HG03159 (cell line): Measurements from ENCODE around the gene MED27.
"Not testable (repeated sequence)": the region's sequence is repeated elsewhere in the genome, so short reads cannot be mapped to it uniquely, and the experiment has no call there.

Source experiments
- ATAC-seq: cut with Tn5 transposase; IDR thresholded peaks from one replicate; pipeline ENCODE4 v1.9.1; 2021; ENCODE audit warnings: mild to moderate bottlenecking, moderate library complexity; ENCODE audit not compliant: unreplicated experiment

MED27 gene

DNA sequence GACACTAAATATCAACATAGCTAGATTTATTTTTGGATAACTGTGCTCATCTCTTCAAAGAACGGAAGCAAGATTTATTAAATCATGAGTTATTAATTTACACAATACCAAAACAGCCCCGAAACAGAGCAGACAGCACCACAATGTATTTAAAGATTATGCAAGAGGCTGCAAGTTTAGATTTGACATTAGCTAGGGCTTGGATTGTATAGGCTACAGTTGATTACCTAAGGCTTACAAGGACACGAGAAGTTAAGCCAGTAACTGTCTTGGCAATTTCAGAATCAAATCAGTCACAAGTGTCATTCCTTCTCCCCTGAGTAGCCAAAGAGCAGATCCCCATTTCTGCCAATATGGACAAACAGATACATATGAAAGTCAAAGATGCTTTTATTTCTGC, 152.6 kb downstream of the MED27 start:
- no peak for ATAC-seq

- no peak for ATAC-seq
Observed at GRCh38 chr9:131926360-131926922, 153.2 kb downstream of the MED27 start.

DNA sequence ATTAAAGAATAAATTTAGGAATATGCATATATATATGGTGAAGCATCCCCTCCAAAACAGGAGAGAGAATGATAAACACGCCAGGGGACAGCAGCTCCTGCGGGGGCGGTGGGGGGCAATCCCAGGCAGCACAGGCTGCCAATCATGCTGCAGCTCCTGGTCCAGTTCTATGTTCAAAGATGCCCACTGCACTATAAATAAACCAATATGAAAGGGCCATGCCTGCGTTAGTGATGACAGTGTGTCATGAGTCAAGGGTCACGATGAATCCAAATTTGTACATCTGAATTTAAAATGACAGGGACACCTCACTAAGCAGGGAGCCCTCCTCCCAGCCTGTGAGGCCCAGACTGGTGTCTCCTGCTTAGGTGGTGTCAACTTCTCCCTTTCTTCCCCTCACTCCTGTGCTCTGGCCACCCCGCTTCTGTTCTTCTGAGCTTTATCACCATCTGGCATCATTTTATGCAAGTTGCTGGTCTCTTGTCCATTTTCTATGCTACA, 153.9 kb downstream of the MED27 start:
- no peak for ATAC-seq

DNA sequence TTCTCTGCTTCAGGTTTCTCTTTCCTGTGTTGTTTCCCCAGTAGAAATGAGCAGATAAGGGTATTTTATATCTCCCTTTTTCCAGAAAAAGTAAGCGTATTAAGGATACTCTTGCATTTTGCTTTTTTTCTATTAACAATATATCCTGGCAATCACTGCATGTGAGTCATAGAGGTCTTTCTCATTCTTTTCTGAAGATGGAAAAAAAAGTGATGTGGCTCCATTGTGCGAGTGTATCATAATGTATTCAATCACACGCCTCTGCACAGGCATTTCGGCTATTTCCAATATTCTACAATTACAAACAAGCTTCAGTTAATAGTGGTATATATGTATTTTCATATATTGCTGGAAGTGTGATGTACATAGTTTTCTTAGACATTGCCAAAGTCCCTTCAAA, 155.9 kb downstream of the MED27 start:
- no peak for ATAC-seq

- ATAC-seq = no peak
Observed at GRCh38 chr9:131923132-131923671, 156.5 kb downstream of the MED27 start.

GRCh38 chr9:131921635-131922034, 158.0 kb downstream of the MED27 start:
- not testable (repeated sequence) for ATAC-seq

- no peak for ATAC-seq
Observed at GRCh38 chr9:131919216-131919615, 160.5 kb downstream of the MED27 start.

DNA sequence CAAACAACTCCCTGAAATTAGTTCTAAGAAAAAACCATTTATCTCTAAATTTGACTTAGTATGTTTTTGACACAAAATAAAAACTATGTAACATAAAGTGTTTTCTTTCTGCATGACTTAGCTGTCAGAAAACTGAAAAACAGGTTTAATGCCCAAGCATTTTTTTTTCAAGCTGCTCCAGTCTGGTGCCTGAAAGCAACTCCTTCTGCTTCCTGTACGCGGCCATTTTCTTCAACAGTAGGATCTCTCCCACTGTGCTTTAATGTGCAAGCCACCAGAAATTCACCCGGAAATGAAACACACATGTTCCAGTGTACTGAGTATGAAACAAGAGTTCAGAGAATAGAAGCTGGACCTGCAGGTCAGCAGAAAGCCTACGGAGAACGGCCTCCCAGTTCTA, 161.2 kb downstream of the MED27 start:
- ATAC-seq = no peak

- no peak for ATAC-seq
Observed at GRCh38 chr9:131917009-131917408, 162.7 kb downstream of the MED27 start.

GRCh38 chr9:131915181-131915580, 164.5 kb downstream of the MED27 start:
- no peak for ATAC-seq

DNA sequence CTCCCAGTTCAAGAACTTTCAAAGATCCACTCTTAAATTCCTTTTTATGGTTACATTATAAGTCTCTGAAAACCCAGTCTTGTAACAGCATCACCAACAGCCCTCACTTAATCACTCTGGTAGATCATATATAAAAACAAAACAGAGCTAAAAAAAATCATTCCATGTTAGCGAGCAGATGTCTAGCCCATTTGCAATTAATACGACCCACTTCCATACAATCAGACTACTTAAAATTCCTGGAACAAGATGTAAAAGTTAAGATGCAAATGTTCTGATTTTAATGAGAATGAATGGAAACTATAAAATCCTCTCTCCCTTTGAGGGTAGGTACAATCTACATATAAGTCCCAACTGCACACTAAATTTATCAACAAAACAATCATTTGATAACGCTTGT, 167.0 kb downstream of the MED27 start:
- no peak for ATAC-seq

DNA sequence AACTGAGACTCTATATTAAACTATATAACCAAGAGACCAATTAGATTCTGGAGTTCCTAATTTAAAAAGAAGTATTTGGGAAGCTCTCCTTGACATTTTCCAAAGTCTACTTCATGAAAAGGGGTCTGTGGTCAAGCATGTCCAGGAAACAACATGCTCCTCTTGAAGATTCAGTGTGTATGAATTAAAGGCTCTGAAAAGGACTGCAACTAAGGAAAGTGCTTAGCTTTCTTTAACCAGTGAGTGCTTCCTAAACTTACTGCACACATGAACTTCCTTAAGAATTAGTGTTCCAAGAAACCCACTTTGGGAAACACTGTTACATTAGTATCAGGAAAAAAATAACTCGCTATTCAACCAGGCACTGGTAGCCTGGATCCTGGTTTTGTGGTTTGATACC, 167.6 kb downstream of the MED27 start:
- no peak for ATAC-seq

- no peak for ATAC-seq
Observed at GRCh38 chr9:131910572-131910971, 169.1 kb downstream of the MED27 start.

DNA sequence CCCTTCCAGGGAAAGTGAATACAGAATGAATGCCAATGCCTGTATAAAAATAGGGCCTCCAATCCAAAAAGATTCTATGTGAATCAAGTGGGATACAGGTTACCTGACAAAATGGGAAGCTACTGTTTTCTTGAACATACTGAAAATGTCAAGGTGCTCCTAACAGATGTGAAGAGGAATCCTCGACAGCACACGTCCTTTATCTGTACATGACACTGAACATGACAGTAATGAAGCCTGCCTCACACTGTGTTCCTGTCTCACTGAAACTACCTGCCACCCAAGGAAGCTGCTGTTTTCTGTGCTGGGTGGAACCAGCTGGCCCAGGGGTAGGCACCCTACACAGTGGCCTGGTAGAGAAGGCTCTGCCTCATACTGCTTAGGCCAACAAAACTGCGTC, 174.5 kb downstream of the MED27 start:
- ATAC-seq = no peak

DNA sequence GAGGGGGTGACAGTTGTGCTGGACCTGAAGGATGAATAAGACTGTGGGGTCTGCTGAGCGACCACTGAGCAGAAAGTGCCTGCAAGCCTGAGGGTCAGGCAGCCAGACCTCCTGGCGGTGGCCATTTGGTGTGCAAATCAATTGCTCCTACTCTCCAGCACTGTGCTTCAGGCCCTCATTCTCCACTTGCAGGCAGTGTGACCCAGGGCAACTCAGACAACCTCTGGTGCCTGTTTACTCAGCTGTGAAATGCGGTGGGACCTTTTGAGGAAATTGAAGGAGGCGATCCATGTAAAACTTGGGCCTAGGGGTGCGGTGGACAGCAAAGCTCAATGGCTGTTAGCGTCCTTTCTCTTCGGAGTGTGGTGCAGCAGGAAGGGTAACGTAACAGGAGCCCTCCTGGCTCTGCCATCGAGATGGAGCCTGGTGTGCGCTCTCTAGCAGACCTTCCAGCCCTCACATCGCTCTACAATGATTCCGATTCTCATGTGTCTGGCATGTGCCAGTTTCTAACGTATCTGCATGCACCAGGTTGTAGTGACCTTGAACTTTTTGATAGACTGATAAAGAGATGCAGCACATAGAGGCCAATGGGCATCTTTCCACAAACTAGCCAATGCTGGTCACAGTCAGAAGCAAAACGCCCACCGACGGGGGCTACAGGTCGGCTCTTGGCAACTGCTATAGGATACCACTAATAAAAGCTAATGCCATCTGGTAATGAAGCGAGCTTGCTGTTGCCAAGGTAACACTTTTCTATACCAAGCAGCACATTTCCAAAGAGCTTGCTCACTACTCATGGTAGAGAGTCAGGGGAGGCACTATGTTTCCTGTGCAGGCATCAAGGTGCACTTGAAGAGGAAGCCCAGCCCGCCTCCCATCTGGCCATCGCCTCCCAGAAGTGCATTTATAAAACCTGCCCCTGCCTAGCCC, 180.1 kb downstream of the MED27 start:
- no peak for ATAC-seq

- ATAC-seq = no peak
Observed at GRCh38 chr9:131892902-131893500, 186.7 kb downstream of the MED27 start.

DNA sequence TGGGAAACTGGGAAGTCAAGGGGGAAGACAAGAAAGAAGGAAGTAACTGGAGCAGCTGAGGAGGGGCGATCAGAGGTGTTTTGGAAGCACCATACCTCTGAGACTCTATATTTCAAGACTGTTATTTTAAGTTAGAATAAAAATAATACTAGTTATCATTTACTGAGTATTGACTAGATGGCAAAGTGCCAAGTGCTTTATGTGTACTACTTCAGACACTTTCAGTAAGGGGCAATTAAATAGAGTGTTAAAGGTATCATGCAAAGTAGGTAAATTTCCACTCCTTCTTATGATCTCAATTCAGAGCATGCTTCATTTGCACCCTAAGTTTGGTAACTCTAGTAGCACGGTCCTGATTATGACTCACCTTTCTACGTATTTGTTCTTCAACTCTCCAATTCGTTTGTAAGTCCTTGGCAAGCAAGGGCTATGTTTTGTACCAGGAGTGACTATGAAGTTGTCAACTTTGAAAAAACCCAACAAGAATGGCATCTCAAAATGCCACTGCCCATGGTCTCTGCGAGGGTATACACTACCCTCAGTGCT, 187.4 kb downstream of the MED27 start:
- ATAC-seq = no peak

GRCh38 chr9:131891598-131891997, 188.1 kb downstream of the MED27 start:
- ATAC-seq = no peak

GRCh38 chr9:131889437-131890251, 190.0 kb downstream of the MED27 start:
- no peak for ATAC-seq

DNA sequence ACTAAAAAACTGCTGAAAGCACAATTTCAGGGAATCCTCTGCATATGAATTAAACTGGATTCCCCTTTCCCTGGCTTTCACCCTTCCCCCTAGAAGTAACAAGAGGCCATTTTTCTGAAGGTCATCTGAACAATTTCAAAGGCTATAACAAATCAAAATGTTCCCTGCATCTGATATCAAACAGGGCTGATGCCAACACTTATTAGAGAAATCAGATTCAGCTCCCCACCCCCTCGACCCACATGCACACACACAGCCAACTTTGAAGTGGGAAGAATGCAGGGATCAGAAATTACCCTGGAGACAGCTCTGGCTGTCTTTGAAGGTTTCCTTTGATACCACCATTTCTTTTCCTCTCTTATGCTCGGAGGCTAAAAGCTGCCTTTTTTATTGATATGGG, 190.7 kb downstream of the MED27 start:
- ATAC-seq = no peak
